ENCODE results near the gene IER3IP1. TPM values are rescaled to one million over a fixed set of nuclear protein-coding genes. Genes with fewer than 3 reads are reported as not detected.

IER3IP1 gene
- polyA plus RNA-seq, 1 donor from 2014 or later, result 27.1 TPM

- Histone ChIP-seq H3K27ac (ENCODE audit: low read length) (no peak overlapping the region), H3K4me3 (ENCODE audit: low read length) (no peak overlapping the region), H3K36me3 (ENCODE audit: insufficient read depth, low read length) (no peaks in the 10 kb centered on the region), H3K9ac (ENCODE audit: low read length) (no peak overlapping the region), H3K9me2 (ENCODE audit: insufficient read depth, low read length) (no peaks in the 10 kb centered on the region), H4K20me1 (ENCODE audit: insufficient read depth) (no peaks in the 10 kb centered on the region), H3F3A (ENCODE audit: insufficient read depth, low read length, poor library complexity, severe bottlenecking) (no peaks in the 10 kb centered on the region), H3K27me3 (ENCODE audit: insufficient read depth, low read depth, low read length) (no peaks in the 10 kb centered on the region), H2AFZ (ENCODE audit: low read depth, low read length) (no peak overlapping the region), H3K4me2 (ENCODE audit: low read length) (no peak overlapping the region), H3K9me3 (ENCODE audit: low read length) (no peaks in the 10 kb centered on the region), H3K79me2 (replicated peaks; ENCODE audit: insufficient read depth, low read length) (peaks cover 52% of the 10 kb centered on the region)
- no peak for TF ChIP-seq SMC3 (conservative IDR thresholded peaks at IDR 0.05; ENCODE audit: poor library complexity)
- no peak for TF ChIP-seq TAF1 (IDR thresholded peaks at IDR 0.05; ENCODE audit: low read depth)
- no peak for TF ChIP-seq EZH2 (IDR thresholded peaks at IDR 0.05; ENCODE audit: borderline replicate concordance, insufficient read depth, low read length, poor library complexity, severe bottlenecking)
- TF ChIP-seq RAD21 (conservative IDR thresholded peaks at IDR 0.05), result no peak
- no peak for TF ChIP-seq REST (IDR thresholded peaks at IDR 0.05; ENCODE audit: borderline replicate concordance)
- no peak for TF ChIP-seq POLR2AphosphoS5 (IDR thresholded peaks at IDR 0.05)
- no peak for TF ChIP-seq CTCF (IDR thresholded peaks at IDR 0.05; ENCODE audit: poor library complexity, severe bottlenecking)
- TF ChIP-seq MXI1 (conservative IDR thresholded peaks at IDR 0.05; ENCODE audit: poor library complexity, severe bottlenecking), result no peak
- no peak for TF ChIP-seq EP300 (conservative IDR thresholded peaks at IDR 0.05; ENCODE audit: poor library complexity, severe bottlenecking)
These were observed 32.2 kb downstream of the IER3IP1 start for GRCh38 chr18:47143899-47144485.

- no peak overlapping the region for H3K27ac ChIP-seq (ENCODE audit: low read length)
- no peaks in the 10 kb centered on the region for H3K36me3 ChIP-seq (ENCODE audit: insufficient read depth, low read length)
- no peak overlapping the region for H3K4me3 ChIP-seq (ENCODE audit: low read length)
- no peaks in the 10 kb centered on the region for H3K9me2 ChIP-seq (ENCODE audit: insufficient read depth, low read length)
- peaks cover 44% of the 10 kb centered on the region for H3K79me2 ChIP-seq (replicated peaks; ENCODE audit: insufficient read depth, low read length)
- H3K9me3 ChIP-seq (ENCODE audit: low read length), result no peaks in the 10 kb centered on the region
- H3K27me3 ChIP-seq (ENCODE audit: insufficient read depth, low read depth, low read length), result no peaks in the 10 kb centered on the region
- no peak overlapping the region for H2AFZ ChIP-seq (ENCODE audit: low read depth, low read length)
- no peaks in the 10 kb centered on the region for H4K20me1 ChIP-seq (ENCODE audit: insufficient read depth)
- H3K9ac ChIP-seq (ENCODE audit: low read length), result no peak overlapping the region
- H3K4me2 ChIP-seq (ENCODE audit: low read length), result no peak overlapping the region
- H3F3A ChIP-seq (ENCODE audit: insufficient read depth, low read length, poor library complexity, severe bottlenecking), result no peaks in the 10 kb centered on the region
- no peak for TF ChIP-seq TAF1 (IDR thresholded peaks at IDR 0.05; ENCODE audit: low read depth)
- no peak for TF ChIP-seq POLR2AphosphoS5 (IDR thresholded peaks at IDR 0.05)
- no peak for TF ChIP-seq SMC3 (conservative IDR thresholded peaks at IDR 0.05; ENCODE audit: poor library complexity)
- no peak for TF ChIP-seq EZH2 (IDR thresholded peaks at IDR 0.05; ENCODE audit: borderline replicate concordance, insufficient read depth, low read length, poor library complexity, severe bottlenecking)
- no peak for TF ChIP-seq REST (IDR thresholded peaks at IDR 0.05; ENCODE audit: borderline replicate concordance)
- TF ChIP-seq CTCF (IDR thresholded peaks at IDR 0.05; ENCODE audit: poor library complexity, severe bottlenecking), result no peak
- no peak for TF ChIP-seq MXI1 (conservative IDR thresholded peaks at IDR 0.05; ENCODE audit: poor library complexity, severe bottlenecking)
- TF ChIP-seq EP300 (conservative IDR thresholded peaks at IDR 0.05; ENCODE audit: poor library complexity, severe bottlenecking), result no peak
- no peak for TF ChIP-seq RAD21 (conservative IDR thresholded peaks at IDR 0.05)
These were observed 33.0 kb downstream of the IER3IP1 start for GRCh38 chr18:47143153-47143552.
